Measurements from ENCODE around the gene CUX1.

GRCh38 chr7:102138676-102139075, 321.2 kb downstream of the CUX1 start:
- TF ChIP-seq CTCF (IDR thresholded peaks at IDR 0.05) (no peak), NFYB (CRISPR knock-in tag; conservative IDR thresholded peaks at IDR 0.05; ENCODE audit: low read depth) (no peak), SP1 (CRISPR knock-in tag; conservative IDR thresholded peaks at IDR 0.05) (no peak), ERG (CRISPR knock-in tag; IDR thresholded peaks at IDR 0.05) (no peak), RORB (CRISPR knock-in tag; IDR thresholded peaks at IDR 0.05) (no peak), ZNF416 (CRISPR knock-in tag; IDR thresholded peaks at IDR 0.05) (no peak), ATF3 (CRISPR knock-in tag; conservative IDR thresholded peaks at IDR 0.05) (no peak), ZBTB43 (CRISPR knock-in tag; IDR thresholded peaks at IDR 0.05) (no peak), E2F1 (CRISPR knock-in tag; IDR thresholded peaks at IDR 0.05) (no peak), ZNF671 (CRISPR knock-in tag; IDR thresholded peaks at IDR 0.05) (no peak), ZNF219 (CRISPR knock-in tag; IDR thresholded peaks at IDR 0.05; ENCODE audit: borderline replicate concordance) (no peak), JUN (CRISPR knock-in tag; IDR thresholded peaks at IDR 0.05) (no peak), PREB (CRISPR knock-in tag; IDR thresholded peaks at IDR 0.05; ENCODE audit: borderline replicate concordance) (no peak), CREM (CRISPR knock-in tag; IDR thresholded peaks at IDR 0.05) (no peak)
